DMS114 treated with DMSO at 0.1 percent for 48 hours (cell line): ENCODE data around the gene TSSK6.

ENCODE experiments used
- DNase-seq: peaks from one replicate; lab custom pipeline; 2025; ENCODE audit not compliant: unreplicated experiment; lab: John Stamatoyannopoulos, UW

The TSSK6 gene

GRCh38 chr19:19544954-19545591, 29.7 kb upstream of the TSSK6 start:
- DNase-seq: no peak

- no peak for DNase-seq
Observed at GRCh38 chr19:19544257-19544953, 29.1 kb upstream of the TSSK6 start.

GRCh38 chr19:19543640-19544039, 28.3 kb upstream of the TSSK6 start:
- no peak for DNase-seq

- no peak for DNase-seq
Observed at GRCh38 chr19:19543101-19543500, 27.8 kb upstream of the TSSK6 start.

GRCh38 chr19:19542507-19542906, 27.2 kb upstream of the TSSK6 start:
- no peak for DNase-seq

GRCh38 chr19:19541616-19542015, 26.3 kb upstream of the TSSK6 start:
- DNase-seq: no peak

GRCh38 chr19:19540715-19541515, 25.6 kb upstream of the TSSK6 start:
- DNase-seq: no peak

GRCh38 chr19:19540064-19540714, 24.8 kb upstream of the TSSK6 start:
- no peak for DNase-seq

- DNase-seq: no peak
Observed at GRCh38 chr19:19539698-19540063, 24.3 kb upstream of the TSSK6 start.

GRCh38 chr19:19538785-19539166, 23.4 kb upstream of the TSSK6 start:
- DNase-seq: no peak

GRCh38 chr19:19538061-19538784, 22.9 kb upstream of the TSSK6 start, which contains the start of gene CILP2:
TSS of gene CILP2 (plus strand) at chr19:19538265. CDS start at chr19:19538350, 85 bp downstream.
- DNase-seq: peak; percentile 28

GRCh38 chr19:19537075-19538048, 22.0 kb upstream of the TSSK6 start:
- no peak for DNase-seq

GRCh38 chr19:19535311-19536191, 20.2 kb upstream of the TSSK6 start:
- DNase-seq: no peak

GRCh38 chr19:19534556-19535265, 19.4 kb upstream of the TSSK6 start:
- no peak for DNase-seq

- no peak for DNase-seq
Observed at GRCh38 chr19:19533841-19534240, 18.5 kb upstream of the TSSK6 start.

- no peak for DNase-seq
Observed at GRCh38 chr19:19532806-19533701, 17.7 kb upstream of the TSSK6 start.
